Left ventricle myocardium superior (tissue), 1 donor: ENCODE results near the gene SLIT3. TPM values are rescaled to one million over a fixed set of nuclear protein-coding genes. Genes with fewer than 3 reads are reported as not detected.

ENCODE experiments used
- ATAC-seq: fragments of 200-7000 bp; cut with Tn5 transposase; one replicate; pipeline ENCODE4 v1.9.1; 2020; ENCODE audit warnings: mild to moderate bottlenecking, moderate library complexity
- DNase-seq: peaks from one replicate; pipeline ENCODE4 v3.0.0-alpha.2; 2020
- intact Hi-C: fragments of 100-400 bp; cut with micrococcal nuclease; formaldehyde crosslinking; loops from one replicate; pipeline ENCODE4 v1.11.0; 2022
- total RNA-seq: library from RNA; stranded (reverse); fragmentation: NEBNext Ultra II Directional; extraction: Animal tissue kit (Norgen Biotek cat#: 25700); gene quantifications from one replicate; pipeline ENCODE4 v1.2.1, GENCODE V29; 2021
- donor health status: DM: no; HTN: yes; CAD: no; lungs with severe emphysema.

SLIT3 gene
- total RNA-seq, 1 donor from 2014 or later, result 8.4 TPM

DNA sequence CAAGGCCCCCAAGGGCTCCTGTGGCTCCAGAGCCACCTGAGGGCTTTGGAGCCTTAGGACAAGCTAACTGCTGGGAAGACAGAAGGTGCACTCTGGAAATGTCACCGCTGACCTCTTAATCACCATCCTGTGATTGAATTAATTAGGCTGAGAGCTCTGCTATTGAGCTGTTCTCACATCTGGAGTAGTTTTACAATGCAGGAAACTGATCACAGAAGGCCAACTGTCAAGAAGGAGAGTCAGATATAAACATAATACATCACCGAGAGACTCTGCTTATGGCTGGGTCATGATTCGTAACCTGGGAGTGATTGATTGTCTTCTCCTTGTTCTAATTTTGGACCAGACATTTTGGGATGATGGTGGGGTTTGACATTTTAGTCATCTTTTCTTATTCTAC lies 226.1 kb downstream of the SLIT3 start:
- no peak for DNase-seq
- intact Hi-C loops, result no loop called here
- ATAC-seq, result no peak

DNA sequence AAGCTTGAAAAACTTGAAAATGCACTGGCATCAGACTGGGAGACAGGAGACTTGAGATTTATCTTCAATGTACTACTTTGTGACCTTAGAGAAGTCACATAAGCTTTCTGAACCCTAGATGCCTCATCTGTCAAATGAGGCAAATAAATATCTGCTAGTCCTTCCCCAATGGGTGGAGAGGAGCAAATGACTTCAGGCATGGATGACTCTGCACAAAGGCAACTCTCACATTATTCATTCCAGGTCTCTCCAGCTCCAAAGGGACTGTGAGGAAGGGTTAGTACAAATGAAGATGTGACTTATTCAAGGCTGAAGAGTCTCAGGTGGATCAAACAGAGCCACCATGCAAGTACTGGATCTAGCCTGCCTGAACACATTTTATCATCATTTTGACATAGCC lies 228.7 kb downstream of the SLIT3 start:
- no peak for ATAC-seq
- no peak for DNase-seq
- intact Hi-C loops, result no loop called here

DNA sequence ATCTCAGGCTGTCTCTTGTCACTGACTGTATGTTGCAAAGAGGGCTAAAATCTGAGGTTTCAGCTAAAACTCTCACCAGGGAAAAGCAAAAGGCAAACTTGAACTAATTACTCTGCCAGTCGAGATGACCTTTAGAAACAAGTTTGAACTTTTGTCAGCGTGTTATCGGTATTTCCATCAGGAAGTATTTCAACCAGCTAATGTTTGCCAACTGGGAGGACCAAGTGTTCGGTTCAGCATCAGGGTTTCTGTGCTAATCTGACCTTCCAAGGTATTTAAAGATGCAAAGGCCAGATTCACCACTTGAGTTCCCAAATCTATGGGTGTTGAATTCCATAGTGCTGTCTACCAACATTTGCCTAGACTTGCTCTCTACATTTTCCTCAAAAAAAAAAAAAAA lies 230.5 kb downstream of the SLIT3 start:
- no peak for DNase-seq
- ATAC-seq, result no peak
- intact Hi-C loops, result no loop called here

DNA sequence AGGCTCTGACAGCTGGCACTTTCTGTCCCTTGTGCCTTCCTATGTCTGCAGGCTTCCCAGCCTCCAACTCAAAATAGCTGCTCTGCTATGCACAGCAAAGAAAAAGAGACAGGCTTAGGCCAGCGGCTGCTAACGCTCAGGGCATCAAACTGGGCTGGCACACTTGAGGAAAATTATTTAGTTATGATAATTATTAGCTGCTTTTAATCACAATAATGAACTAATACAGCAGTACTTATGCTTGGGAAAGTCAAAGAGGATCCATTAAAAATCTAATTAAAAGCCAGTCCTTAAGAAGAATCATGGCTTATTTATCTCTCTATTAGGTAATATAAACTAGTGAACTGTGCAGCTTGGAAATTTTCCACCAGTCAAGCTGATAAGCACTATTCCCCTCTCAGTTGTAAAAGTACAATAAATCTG lies 233.2 kb downstream of the SLIT3 start:
- DNase-seq, result no peak
- peak; percentile 59 for ATAC-seq
- intact Hi-C loops, result no loop called here

DNA sequence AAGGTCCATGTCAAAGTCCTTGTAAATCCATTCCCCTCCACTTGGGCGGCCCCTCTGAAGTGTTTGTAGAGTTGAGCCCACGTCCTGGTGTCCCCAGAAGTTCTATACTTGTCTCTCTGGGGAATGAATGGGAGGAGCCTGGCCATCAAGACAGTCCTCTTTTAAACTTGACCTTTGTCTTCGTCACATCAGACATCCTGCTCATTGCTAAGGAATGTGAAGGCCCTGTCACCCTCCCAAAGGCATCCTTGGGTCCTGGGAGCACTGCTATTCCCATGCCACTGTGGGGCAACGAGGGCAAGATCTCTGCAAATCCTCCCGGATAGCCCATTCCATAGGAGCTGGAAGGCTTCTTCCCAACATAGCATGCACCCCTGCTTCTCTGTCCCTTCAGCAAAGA lies 235.5 kb downstream of the SLIT3 start:
- ATAC-seq, result no peak
- intact Hi-C loops, result no loop called here

DNA sequence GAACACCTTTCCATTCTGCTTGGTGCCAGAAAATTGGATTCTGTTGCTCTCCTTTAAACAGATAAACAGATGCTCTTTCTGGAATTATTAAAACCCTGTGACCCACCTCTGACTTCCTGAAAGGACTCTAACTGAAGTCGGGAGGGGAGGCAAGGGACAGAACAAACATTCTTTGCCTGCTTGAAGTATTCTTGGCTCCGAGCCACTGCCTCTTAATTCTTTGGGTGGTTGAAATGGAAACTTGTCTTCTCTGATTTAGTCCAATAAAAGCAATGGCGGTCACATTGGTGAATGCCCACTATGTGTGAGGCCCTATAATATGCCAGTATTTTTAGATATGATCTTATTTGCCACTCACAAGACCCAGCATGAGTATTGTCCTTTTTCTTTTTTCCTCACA lies 236.8 kb downstream of the SLIT3 start:
- DNase-seq, result no peak
- intact Hi-C loops, result no loop called here
- peak; percentile 15 for ATAC-seq

More for the DNA sequence above, 235.5 kb downstream of the SLIT3 start:
- DNase-seq, result no peak

DNA sequence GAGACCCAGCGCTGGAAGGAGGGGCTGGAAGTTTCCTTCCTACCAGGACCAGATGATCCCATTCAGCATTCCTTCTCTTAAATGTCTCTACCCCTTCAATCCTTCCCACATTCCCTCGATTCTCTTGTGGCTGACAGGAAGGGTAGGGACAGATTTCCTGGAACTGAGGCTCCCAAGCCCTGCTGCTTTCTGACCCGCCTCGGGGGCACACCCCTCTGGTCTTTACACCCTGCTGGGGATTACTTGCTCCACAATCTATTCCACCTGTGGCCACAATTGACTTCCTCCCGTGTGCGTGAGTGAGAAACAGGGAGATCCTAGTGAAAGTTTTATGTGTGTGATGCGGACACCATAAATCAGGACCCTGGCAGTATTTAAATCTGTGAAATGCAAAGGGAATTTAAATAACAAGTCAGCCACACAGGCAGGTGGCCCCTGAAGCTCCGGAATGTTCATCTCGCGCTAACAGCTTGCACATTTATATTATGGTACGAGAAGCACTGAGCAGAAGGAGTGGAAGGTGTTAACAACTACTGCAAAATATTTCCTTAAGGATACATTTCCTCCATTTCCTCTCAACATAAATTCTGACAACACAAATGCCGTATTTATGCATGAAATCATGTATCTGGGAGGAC lies 237.5 kb downstream of the SLIT3 start:
- DNase-seq (no peak), ATAC-seq (no peak)
- intact Hi-C loops, result no loop called here

DNA sequence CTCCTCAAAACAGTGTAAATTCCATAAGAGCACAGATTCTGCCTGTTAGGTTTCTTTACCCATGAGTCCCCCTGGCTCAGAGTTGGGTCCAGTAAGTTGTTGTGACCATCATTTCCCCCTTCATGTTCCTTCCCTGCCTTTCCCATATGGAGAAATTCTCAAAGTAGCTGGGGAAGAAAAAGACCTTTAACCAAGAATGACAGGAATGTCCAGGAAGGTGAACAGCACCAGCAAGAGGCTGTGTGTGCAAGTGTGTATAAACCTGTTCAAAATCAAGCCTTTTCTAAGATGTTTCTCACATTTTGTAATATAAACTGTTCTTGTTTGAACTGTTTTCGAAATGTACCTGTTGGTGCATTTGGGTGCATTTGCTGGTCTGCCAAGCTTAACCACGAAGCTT lies 238.2 kb downstream of the SLIT3 start:
- ATAC-seq (no peak), DNase-seq (no peak)
- intact Hi-C loops, result no loop called here

DNA sequence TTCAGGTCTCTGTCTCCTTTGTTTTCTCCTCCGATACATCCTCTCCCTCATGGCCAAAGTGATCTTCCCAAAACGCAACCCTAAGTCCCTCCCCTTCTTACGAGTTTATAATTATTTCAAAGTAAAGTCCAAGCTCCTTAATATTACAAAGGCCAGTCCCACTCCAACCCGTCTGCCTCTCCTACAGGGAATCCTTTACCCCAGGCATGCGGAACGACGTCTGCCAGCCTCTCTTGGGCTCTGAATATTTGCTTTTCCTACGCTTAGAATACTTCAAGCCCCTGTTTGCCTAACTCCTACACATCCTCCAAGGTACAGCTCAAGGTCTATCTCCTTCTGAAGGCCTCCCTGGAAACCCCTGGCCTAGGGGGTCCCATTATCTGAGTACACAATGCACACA lies 246.4 kb downstream of the SLIT3 start:
- intact Hi-C loops, result no loop called here
- no peak for ATAC-seq
- no peak for DNase-seq

DNA sequence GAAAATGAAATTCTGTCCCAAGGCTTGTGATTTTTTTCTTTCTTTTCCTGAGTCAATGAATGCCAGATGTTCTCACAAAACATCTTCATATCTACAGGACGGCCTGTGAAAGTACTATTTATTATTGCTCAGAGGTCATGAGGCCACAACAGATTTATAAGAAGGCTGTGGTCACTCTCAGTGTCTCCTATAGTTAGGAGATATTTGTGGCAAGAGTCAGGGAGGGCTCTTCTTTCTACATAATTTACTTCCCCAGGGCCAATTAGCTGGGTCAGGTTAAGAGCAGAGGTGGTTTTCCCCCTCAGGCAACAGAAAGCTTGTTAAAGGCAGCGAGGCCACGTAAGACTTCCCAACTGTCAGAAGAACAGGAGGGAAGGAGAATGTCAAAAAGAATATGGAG lies 248.7 kb downstream of the SLIT3 start:
- DNase-seq (no peak), ATAC-seq (no peak)
- intact Hi-C loops, result no loop called here

DNA sequence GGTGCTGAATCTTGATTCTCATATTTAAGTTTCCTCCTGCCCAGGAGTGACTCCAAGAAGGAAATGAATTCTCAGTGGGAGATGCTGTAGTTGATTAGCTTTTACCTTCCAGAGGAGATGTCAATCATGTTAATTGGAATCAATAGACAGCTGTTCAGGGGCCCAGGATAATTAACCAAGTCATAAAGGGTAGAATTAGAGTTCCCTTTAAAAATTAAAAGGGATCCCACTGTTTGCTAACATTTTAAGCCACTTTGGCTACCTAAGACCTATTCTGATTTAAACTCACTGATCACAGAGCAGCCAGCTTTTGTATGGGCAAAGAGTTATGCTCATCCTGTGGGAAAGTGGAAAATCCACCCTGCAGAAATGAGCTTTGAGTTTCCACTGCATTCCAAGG lies 249.6 kb downstream of the SLIT3 start:
- ATAC-seq (no peak), DNase-seq (no peak)
- intact Hi-C loops, result no loop called here

DNA sequence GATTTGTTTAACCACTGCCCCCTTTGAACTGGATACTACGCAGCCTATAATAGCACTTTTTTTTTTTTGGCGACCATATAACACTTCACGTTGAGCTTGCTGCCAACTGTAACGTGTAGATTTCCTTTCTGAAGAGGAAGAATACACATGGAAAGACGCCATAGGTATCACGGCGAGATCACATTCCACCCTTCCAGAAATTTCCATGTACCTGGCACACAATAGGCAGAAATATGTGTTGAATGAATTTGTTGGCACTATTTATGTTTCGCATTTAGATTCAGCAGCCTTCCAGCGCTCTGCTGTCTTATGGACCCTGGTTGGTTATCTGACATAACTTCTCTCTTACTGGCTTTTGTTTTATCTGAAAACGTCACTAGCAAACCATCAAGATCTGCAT lies 250.3 kb downstream of the SLIT3 start:
- intact Hi-C loops, result no loop called here
- ATAC-seq, result no peak
- DNase-seq, result no peak

DNA sequence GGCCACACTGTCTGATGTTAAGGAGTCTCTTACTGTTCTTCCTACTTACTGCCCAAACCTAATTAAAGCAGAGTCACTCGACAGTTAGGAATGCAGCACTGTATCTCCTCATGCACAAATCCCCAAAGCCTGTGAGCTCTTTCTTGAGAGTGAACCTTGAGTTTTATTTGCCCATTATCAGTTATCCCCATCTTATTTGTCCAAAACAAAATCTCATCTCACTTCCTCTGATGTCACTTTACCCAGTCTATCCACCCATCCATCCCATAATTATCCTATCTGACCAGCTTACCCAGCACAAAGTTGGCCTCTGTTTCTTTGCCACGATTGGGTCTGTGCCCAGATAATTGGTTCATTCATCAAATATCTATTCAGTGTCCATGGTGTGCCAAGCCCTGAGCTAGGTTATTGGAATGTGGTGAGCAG lies 250.8 kb downstream of the SLIT3 start:
- intact Hi-C loops, result no loop called here
- no peak for DNase-seq
- no peak for ATAC-seq

DNA sequence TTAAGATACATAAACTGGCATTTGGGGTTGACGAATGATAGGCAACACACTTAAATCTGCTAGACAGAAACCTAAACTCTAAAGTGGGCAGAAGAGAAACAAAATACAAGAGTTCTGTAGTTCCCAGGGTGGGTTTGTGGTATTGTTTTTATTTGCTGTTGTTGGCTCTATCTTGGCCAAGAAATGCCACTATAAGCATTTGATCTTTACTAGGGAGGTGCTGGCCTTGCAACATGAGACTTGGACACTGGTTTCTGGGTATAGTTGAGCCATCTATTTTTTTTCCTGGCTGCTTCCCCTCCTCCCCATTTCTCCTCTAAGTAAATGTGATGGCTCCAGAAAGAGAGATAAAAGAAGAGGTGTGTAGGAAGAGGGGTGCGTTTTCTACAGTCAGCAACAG lies 251.2 kb downstream of the SLIT3 start:
- intact Hi-C loops, result no loop called here
- ATAC-seq (no peak), DNase-seq (no peak)

DNA sequence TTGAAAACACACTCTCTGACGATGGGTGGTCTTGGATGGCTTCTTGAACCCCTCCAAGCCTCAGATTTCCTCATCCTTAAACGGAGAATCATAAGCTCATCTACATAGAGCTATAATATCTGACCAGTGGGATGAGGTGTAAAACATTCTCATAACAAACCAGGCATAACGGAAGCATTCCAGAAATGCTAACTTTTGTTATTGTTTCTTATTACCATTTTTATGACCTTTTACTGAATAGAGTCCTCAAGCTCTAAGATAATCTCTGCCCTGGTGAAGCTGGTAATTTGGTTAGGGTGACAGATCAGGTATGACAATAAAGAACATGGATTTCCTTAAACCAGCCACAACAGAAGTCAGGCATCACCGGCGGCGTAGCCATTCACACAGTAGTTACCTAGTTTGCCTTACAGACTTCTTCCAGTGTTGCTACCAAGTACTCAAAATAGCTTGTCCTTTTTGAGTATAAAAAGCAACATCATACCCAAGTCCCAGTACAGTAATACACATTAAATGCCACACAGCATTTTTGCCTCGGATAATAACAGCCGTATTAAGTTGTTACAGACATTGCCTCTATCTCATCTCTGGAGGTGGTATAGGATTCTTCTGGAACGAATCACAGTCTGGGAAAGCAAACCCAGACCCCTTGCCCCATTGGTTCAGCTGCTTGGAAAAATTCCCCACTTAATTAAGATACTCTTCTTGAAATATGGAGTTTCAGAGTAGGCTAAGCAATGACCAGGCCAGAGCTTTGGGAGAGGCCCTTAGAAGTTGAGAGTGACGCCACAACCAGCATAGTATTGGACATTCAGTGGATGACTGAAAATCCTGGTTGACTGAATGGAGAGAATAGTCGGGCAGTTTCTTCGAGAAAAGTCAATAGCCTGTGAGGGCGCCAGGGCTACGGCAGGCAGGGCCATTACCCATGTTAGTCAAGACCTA lies 252.5 kb downstream of the SLIT3 start:
- no peak for DNase-seq
- intact Hi-C loops, result no loop called here
- no peak for ATAC-seq

DNA sequence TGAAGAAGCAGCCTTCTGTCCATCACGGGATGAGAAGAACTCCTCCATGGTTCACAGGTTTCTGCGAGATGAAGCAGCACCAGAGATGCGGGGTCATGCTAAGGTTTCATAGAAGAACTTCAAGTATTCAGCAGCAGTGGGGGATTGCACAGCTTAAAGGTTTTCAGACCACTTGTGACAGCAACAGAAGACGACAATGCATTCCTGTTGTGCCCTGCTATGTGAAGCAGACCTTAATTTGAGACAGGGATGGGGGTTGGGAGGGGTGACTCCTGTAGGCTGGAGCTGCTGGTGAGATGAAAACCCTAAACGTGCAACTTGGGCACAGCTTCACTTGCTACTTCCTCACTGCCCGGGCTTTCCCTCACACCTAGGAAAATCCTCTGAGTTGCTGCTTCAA lies 256.0 kb downstream of the SLIT3 start:
- ATAC-seq, result no peak
- intact Hi-C loops, result no loop called here
- DNase-seq, result no peak

DNA sequence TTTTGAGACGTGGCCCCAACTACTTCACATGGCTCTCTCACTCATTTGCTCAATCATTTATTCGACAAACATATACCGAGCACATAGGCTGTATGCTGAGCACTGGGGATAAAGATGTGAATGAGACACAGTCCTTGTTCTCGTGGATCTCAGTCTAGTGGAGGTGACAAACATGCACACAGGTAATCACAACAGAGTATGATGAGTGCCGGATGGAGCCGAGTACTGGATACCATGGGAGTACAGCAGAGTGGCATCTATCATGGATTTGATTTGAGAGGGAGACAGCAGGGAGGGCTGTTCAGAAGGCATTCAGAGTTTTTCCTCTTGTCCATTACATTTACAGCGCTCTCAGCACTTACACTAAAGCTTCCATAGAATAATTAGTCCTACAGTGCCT lies 259.8 kb downstream of the SLIT3 start:
- ATAC-seq, result no peak
- intact Hi-C loops, result no loop called here

DNA sequence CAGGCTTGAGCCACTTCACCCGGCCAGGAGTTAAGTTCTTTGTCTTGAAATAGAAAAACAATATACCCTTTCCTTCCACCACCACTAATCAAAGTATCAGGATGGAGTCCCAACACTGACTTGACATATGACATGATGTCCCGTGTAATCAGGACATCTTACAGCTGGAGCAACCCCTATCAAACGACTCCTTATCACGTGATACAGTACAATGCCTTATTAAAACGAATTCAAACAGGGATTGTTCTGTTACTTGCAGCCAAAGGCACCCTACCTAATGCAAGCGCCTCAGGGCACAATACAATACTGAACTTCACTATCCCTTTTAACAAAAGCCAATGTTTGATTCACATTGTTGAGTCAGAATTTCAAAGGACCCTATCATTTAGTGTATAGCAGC lies 261.3 kb downstream of the SLIT3 start:
- ATAC-seq, result no peak
- intact Hi-C loops, result no loop called here
- no peak for DNase-seq

More for the DNA sequence above, 259.8 kb downstream of the SLIT3 start:
- DNase-seq, result no peak

DNA sequence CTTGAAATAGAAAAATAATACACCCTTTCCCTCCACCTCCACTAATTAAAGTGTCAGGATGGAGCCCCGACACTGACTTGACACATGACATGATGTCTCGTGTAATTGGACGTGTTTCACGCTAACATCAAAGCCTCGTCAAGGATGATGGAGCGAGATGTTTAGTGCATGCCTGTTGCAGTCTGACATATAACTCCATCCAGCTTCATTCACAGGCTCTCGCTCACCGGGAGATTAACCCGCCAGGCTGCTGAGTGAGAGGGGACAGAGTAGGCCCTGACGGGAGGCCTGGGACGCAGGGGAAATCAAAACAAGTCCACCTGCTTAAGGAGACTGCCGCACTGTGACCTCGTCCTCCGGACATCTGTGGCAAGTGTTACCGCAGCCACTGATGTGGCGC lies 263.5 kb downstream of the SLIT3 start:
- DNase-seq (no peak), ATAC-seq (no peak)
- intact Hi-C loops, result no loop called here

DNA sequence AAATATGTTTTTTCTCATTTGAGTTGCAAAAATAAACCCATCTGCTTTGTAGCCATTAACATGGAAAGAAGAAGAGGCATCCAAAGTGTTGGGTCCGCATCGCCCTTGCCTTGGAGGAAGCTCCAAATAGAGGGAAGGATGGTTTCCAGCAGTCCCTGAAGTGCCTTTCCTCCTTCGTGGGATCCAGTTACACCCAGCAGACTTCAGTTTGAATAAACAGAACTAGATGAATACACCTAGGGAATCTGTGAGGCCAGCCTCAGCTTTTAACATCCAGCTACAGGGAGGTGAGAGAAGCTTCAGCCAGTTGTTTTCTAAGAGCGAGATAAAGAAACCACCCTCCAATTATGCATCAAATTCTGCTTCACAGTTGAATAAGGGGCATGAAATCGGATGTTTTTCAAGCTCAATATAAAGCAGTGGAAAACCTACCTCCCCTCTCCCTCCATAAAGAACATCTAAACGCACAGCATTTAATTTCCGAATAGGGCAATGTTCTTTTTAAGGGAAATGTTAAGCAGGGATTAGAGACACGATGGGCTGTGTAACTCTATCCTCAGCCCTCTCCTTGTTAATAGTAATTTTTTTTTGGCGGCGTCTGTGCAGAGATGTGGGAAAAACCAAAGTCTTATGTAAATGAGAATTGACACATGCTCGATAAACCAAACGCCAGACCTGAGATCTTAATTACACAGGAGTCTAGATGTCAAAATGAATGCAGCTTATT lies 264.7 kb downstream of the SLIT3 start:
- intact Hi-C loops, result no loop called here
- DNase-seq (no peak), ATAC-seq (no peak)
